Measurements from ENCODE around the gene MDM2. TPM values are rescaled to one million over a fixed set of nuclear protein-coding genes. Genes with fewer than 3 reads are reported as not detected.

Gene MDM2
- total RNA-seq = 100 to 1,000 TPM; 150 to 212 TPM

DNA sequence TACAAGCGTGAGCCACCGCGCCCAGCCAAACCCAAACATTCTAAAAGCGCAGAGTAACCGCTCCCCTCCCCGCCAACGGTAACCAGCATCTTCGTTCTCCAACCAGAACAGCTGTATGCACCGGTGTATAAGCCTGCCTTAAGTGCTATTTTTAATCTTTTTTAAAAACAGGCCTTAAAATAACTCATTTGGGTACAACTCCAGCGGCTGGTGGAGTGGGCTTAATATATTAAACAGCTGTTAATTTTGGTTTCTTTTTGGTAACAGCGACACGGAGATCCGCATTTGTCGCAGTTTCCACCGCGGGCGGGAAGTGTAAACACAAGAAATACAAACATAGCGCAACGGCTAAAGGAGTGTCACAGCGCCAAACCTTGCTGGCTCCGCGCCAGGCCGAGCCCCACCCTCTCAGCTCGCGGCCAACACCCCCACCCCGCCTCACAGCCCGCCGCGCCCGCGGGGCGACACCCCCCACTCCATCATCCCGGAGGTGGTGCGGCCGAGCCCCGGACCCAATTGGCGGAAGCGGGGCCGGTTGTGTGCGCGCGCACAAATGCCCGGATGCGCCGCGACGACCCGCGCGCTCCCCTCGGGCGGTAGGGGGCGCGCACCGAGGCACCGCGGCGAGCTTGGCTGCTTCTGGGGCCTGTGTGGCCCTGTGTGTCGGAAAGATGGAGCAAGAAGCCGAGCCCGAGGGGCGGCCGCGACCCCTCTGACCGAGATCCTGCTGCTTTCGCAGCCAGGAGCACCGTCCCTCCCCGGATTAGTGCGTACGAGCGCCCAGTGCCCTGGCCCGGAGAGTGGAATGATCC lies at the start of gene MDM2:
MDM2 (plus strand) TSS at position 602 of the 812 bp plus-strand sequence. CDS start 301 bp downstream, outside the sequence.

Other genes with a start within 250 kb of the MDM2 start
- 10 to 100 TPM; 72.3 to 94.2 TPM for gene RAP1B, start 197.3 kb upstream of the MDM2 start, total RNA-seq
- gene NUP107, start 121.2 kb upstream of the MDM2 start, total RNA-seq = 10 to 100 TPM; 45.8 to 94.6 TPM
- 1 to 10 TPM; 2.0 to 7.2 TPM for gene SLC35E3, start 62.0 kb upstream of the MDM2 start, total RNA-seq
- 1 to 10 TPM; 1.3 to 5.5 TPM for gene CPM, start 125.0 kb downstream of the MDM2 start, total RNA-seq

Data from melanocyte of skin (primary cell).